B cell (primary cell): ENCODE data around the gene AGPAT1. TPM values are rescaled to one million over a fixed set of nuclear protein-coding genes. Genes with fewer than 3 reads are reported as not detected.

Experiments
- ATAC-seq: fragments of 200-7000 bp; cut with Tn5 transposase; one replicate; pipeline ENCODE4 v1.10.0; 2021; ENCODE audit warnings: low read depth, mild to moderate bottlenecking, moderate number of reproducible peaks, moderate library complexity
- CTCF ChIA-PET: fragments of 350-600 bp; sonication (Branson Sonifier 250); formaldehyde crosslinking; loops from one replicate; lab custom pipeline; 2021; ENCODE audit warnings: antibody characterized with exemption, inconsistent platforms; lab: Charles Lee
- POLR2A ChIA-PET: fragments of 350-600 bp; sonication (Branson Sonifier 250); formaldehyde crosslinking; loops from one replicate; lab custom pipeline; 2021; ENCODE audit warnings: antibody characterized with exemption; lab: Charles Lee
- DNase-seq: peaks from one replicate; pipeline ENCODE4 v3.0.0; 2013
- H2AFZ ChIP-seq: 2 replicates; pipeline ENCODE4 v1.6.1; 2012; ENCODE audit warnings: mild to moderate bottlenecking, low read depth, low read length; ENCODE audit not compliant: insufficient read depth, poor library complexity, severe bottlenecking
- H3K27ac ChIP-seq, 2 donors: 1 replicate in 1 of 2; 2 replicates in 1 of 2; pipeline ENCODE4 v1.5.1; 2012 to 2013; ENCODE audit warnings: low read length in 2 of 2, mild to moderate bottlenecking in 2 of 2, moderate library complexity in 1 of 2
- H3K27me3 ChIP-seq, 4 experiments: fragments of 200-600 bp in 1 of 4; sonication (generic) in 1 of 4; replicated peaks in 1 of 4; 1 replicate in 2 of 4; 2 replicates in 2 of 4; pipeline versions ENCODE4 v1.6.1 to v1.7.0; 2013 to 2016; ENCODE audit warnings: low read length in 3 of 4, mild to moderate bottlenecking in 2 of 4, mixed read lengths in 1 of 4, moderate library complexity in 1 of 4; ENCODE audit not compliant: insufficient read depth in 4 of 4, control insufficient read depth in 3 of 4; ENCODE audit errors: control extremely low read depth in 1 of 4
- H3K36me3 ChIP-seq, 2 experiments: replicated peaks in 1 of 2; 1 replicate in 1 of 2; 2 replicates in 1 of 2; pipeline versions ENCODE4 v1.6.1 to v1.7.1; 2013; ENCODE audit warnings: low read length in 1 of 2; ENCODE audit not compliant: insufficient read depth in 2 of 2, control insufficient read depth in 1 of 2; ENCODE audit errors: control extremely low read depth in 1 of 2, extremely low read depth in 1 of 2
- H3K4me1 ChIP-seq, 2 donors: fragments of 200-600 bp in 1 of 2; sonication (generic) in 1 of 2; 1 replicate in 1 of 2; 2 replicates in 1 of 2; pipeline versions ENCODE4 v1.5.1 to v1.6.1; 2013 to 2017; ENCODE audit warnings: low read length in 2 of 2; ENCODE audit not compliant: control insufficient read depth in 2 of 2, insufficient read depth in 2 of 2
- H3K4me2 ChIP-seq: replicated peaks from 2 replicates; pipeline ENCODE3; 2012; ENCODE audit warnings: mild to moderate bottlenecking, low read depth, low read length; ENCODE audit not compliant: poor library complexity, severe bottlenecking
- H3K4me3 ChIP-seq, 5 experiments: fragments of 200-600 bp in 1 of 5; sonication (generic) in 1 of 5; 1 replicate in 3 of 5; 2 replicates in 2 of 5; pipeline versions ENCODE4 v1.5.1 to v1.7.0; 2011 to 2016; ENCODE audit warnings: low read length in 4 of 5, mild to moderate bottlenecking in 4 of 5, low read depth in 2 of 5, control low read depth in 1 of 5, moderate library complexity in 1 of 5; ENCODE audit not compliant: insufficient read depth in 1 of 5; ENCODE audit errors: control extremely low read depth in 1 of 5, extremely low read depth in 1 of 5
- H3K79me2 ChIP-seq: fragments of 200-600 bp; sonication (generic); one replicate; pipeline ENCODE4 v1.6.0; 2016; ENCODE audit warnings: low read length; ENCODE audit not compliant: control insufficient read depth, insufficient read depth
- H3K9ac ChIP-seq: fragments of 200-600 bp; sonication (generic); 2 replicates; pipeline ENCODE4 v1.6.1; 2017; ENCODE audit warnings: mild to moderate bottlenecking, low read length, moderate library complexity
- H3K9me3 ChIP-seq, 3 donors: one replicate each; pipeline versions ENCODE4 v1.6.1 to v1.7.1; 2013; ENCODE audit warnings: low read length in 2 of 3; ENCODE audit not compliant: control insufficient read depth in 2 of 3, insufficient read depth in 1 of 3; ENCODE audit errors: control extremely low read depth in 1 of 3
- H4K20me1 ChIP-seq: 2 replicates; pipeline ENCODE4 v1.6.0; 2012; ENCODE audit warnings: mild to moderate bottlenecking, low read length; ENCODE audit not compliant: insufficient read depth, control insufficient read depth, poor library complexity, severe bottlenecking
- H3K27ac Mint-ChIP-seq: one replicate; pipeline ENCODE4 v1.8.0; 2021; ENCODE audit warnings: mixed read lengths
- H3K27me3 Mint-ChIP-seq: one replicate; pipeline ENCODE4 v1.8.0; 2021; ENCODE audit warnings: mixed read lengths
- H3K4me1 Mint-ChIP-seq: one replicate; pipeline ENCODE4 v1.8.0; 2021; ENCODE audit warnings: mixed read lengths
- H3K4me3 Mint-ChIP-seq: one replicate; pipeline ENCODE4 v1.8.0; 2021; ENCODE audit warnings: mixed read lengths
- H3K9me3 Mint-ChIP-seq: one replicate; pipeline ENCODE4 v1.8.0; 2022; ENCODE audit warnings: mixed read lengths; ENCODE audit not compliant: insufficient read depth
- CTCF ChIP-seq: fragments of 200-600 bp; IDR thresholded peaks from one replicate; pipeline ENCODE4 v1.8.0; 2022; ENCODE audit warnings: antibody characterized with exemption, mild to moderate bottlenecking
- EZH2 ChIP-seq: IDR thresholded peaks from 2 replicates; pipeline ENCODE4 v1.6.1; 2012; ENCODE audit warnings: borderline replicate concordance, low read depth, mild to moderate bottlenecking, moderate library complexity, low read length; ENCODE audit not compliant: insufficient read depth, poor library complexity, severe bottlenecking
- WGBS: methylation state at CpG from one replicate; pipeline ENCODE4 v1.1.5; 2013; ENCODE audit warnings: missing lambda C conversion rate; ENCODE audit not compliant: insufficient coverage; 5-methylcytosine and 5-hydroxymethylcytosine counted together
- intact Hi-C: fragments of 100-400 bp; cut with micrococcal nuclease; formaldehyde crosslinking; loops from one replicate; pipeline ENCODE4 v1.10.0; 2022
- polyA plus RNA-seq: library from polyadenylated mRNA; depleted of rRNA; stranded (reverse); fragments of >200 nt; gene quantifications from 2 replicates; pipeline ENCODE4 v1.2.3, GENCODE V29; 2012
- total RNA-seq, 2 donors: library from RNA; stranded (reverse); fragments of 120-200 nt in 1 of 2; gene quantifications; 1 replicate in 1 of 2; 2 replicates in 1 of 2; pipeline versions ENCODE4 v1.2.3 to v1.2.4, GENCODE V29; 2013 to 2022

The AGPAT1 gene
- total and polyA plus RNA-seq, 2 donors (not counting 1 experiment from before 2014, with no cell fraction given), result 29.8 to 37.1 TPM

DNA sequence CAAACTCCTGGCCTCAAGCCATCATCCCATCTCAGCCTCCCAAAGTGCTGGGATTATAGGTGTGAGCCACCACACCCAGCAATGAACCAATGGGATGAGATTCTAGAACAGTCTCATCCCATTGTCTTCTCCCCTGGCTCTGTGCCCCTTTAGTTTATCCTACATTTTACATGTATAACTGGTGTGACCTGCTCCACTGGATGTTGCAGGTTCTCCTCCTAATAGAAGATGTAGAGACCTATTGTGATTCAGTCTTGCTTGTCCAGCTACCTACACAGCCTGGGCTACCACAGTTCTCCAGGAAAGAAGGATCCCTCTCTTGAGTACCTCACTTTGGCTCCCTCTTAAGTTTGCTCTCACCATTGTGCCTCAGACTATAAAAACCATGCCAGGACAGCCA, 43.8 kb downstream of the AGPAT1 start:
- no peak overlapping the region for H2AFZ ChIP-seq
- no peak overlapping the region for H3K4me3 Mint-ChIP-seq
- peaks cover 19% of the 10 kb centered on the region for H3K79me2 ChIP-seq
- H3K4me2 ChIP-seq, result no peak overlapping the region
- H3K4me1 ChIP-seq, result peaks cover 19 to 28% of the 10 kb centered on the region in 2 donors
- ChIA-PET POLR2A (no interaction called here), CTCF (no interaction called here)
- H3K27ac Mint-ChIP-seq, result no peak overlapping the region
- no peaks in the 10 kb centered on the region for H3K27me3 ChIP-seq
- H3K27ac ChIP-seq, result no peak overlapping the region
- ATAC-seq, result no peak
- peaks cover 3% of the 10 kb centered on the region for H4K20me1 ChIP-seq
- no peak for DNase-seq
- intact Hi-C loops, result no loop called here
- H3K27me3 Mint-ChIP-seq, result peaks cover 7% of the 10 kb centered on the region
- H3K4me3 ChIP-seq, result no peak overlapping the region
- TF ChIP-seq EZH2 (no peak), CTCF (no peak)
- H3K4me1 Mint-ChIP-seq, result peaks cover 30% of the 10 kb centered on the region
- H3K36me3 ChIP-seq, result peaks cover 0 to under 1% of the 10 kb centered on the region in 2 experiments
- no peak overlapping the region for H3K9ac ChIP-seq
- no peaks in the 10 kb centered on the region for H3K9me3 Mint-ChIP-seq
- H3K9me3 ChIP-seq, result peaks cover 0 to 2% (median 0%) of the 10 kb centered on the region in 3 donors

- 97% methylated on average over 4 of the region's 14 CpGs for WGBS
- no peak for DNase-seq
- Mint-ChIP-seq H3K27ac (no peak overlapping the region), H3K27me3 (peaks cover 7% of the 10 kb centered on the region), H3K9me3 (no peaks in the 10 kb centered on the region), H3K4me3 (peak overlapping the region; percentile 52), H3K4me1 (peaks cover 35% of the 10 kb centered on the region)
- Histone ChIP-seq H3K79me2 (peaks cover 25% of the 10 kb centered on the region), H3K4me1 (peaks cover 25 to 34% of the 10 kb centered on the region in 2 donors), H3K27ac (no peak overlapping the region), H3K9me3 (peaks cover 0 to 2% (median 0%) of the 10 kb centered on the region in 3 donors), H3K36me3 (peaks cover 1 to 6% of the 10 kb centered on the region in 2 experiments), H3K4me2 (no peak overlapping the region), H4K20me1 (peaks cover 6% of the 10 kb centered on the region), H3K9ac (no peak overlapping the region), H3K4me3 (no peak overlapping the region), H2AFZ (no peak overlapping the region), H3K27me3 (no peaks in the 10 kb centered on the region)
- TF ChIP-seq EZH2, result no peak
- TF ChIP-seq CTCF, result no peak
- ChIA-PET CTCF (no interaction called here), POLR2A (no interaction called here)
- intact Hi-C loops, result no loop called here
- no peak for ATAC-seq
Measured at GRCh38 chr6:32131439-32131948, 44.4 kb downstream of the AGPAT1 start.
